Spleen (tissue), 11 donors: ENCODE measurements around the gene ROMO1. TPM values are rescaled to one million over a fixed set of nuclear protein-coding genes. Genes with fewer than 3 reads are reported as not detected.

Experiments used
- DNase-seq: peaks from one replicate; pipeline ENCODE4 v3.0.0-alpha.2; 2020
- H3K27ac ChIP-seq, 8 donors: fragments of 200-600 bp; sonication (generic) in 7 of 8; 1 replicate in 4 of 8; 2 replicates in 4 of 8; pipeline versions ENCODE4 v1.5.0 to v1.8.0; 2016 to 2021; ENCODE audit warnings: inconsistent platforms in 4 of 8, mild to moderate bottlenecking in 4 of 8, moderate library complexity in 1 of 8
- H3K27me3 ChIP-seq, 7 donors: fragments of 200-600 bp; sonication (generic) in 6 of 7; replicated peaks in 1 of 7; 1 replicate in 4 of 7; 2 replicates in 3 of 7; pipeline versions ENCODE4 v1.5.0 to v1.8.0; 2016 to 2021; ENCODE audit warnings: inconsistent platforms in 3 of 7, mild to moderate bottlenecking in 1 of 7
- H3K36me3 ChIP-seq, 6 donors: fragments of 200-600 bp; sonication (generic) in 5 of 6; 1 replicate in 4 of 6; 2 replicates in 2 of 6; pipeline versions ENCODE4 v1.5.0 to v1.8.0; 2016 to 2021; ENCODE audit warnings: inconsistent platforms in 2 of 6
- H3K4me1 ChIP-seq, 6 donors: fragments of 200-600 bp; sonication (generic) in 5 of 6; 1 replicate in 3 of 6; 2 replicates in 3 of 6; pipeline versions ENCODE4 v1.5.0 to v1.8.0; 2016 to 2021; ENCODE audit warnings: inconsistent platforms in 3 of 6
- H3K4me3 ChIP-seq, 8 donors: fragments of 200-600 bp; sonication (generic) in 7 of 8; 1 replicate in 4 of 8; 2 replicates in 4 of 8; pipeline versions ENCODE4 v1.5.0 to v1.8.0; 2016 to 2021; ENCODE audit warnings: inconsistent platforms in 4 of 8, mild to moderate bottlenecking in 4 of 8, moderate library complexity in 2 of 8
- H3K9me3 ChIP-seq, 8 donors: fragments of 200-600 bp; sonication (generic) in 7 of 8; 1 replicate in 4 of 8; 2 replicates in 4 of 8; pipeline versions ENCODE4 v1.5.0 to v1.8.0; 2016 to 2021; ENCODE audit warnings: inconsistent platforms in 4 of 8
- CTCF ChIP-seq, 11 experiments: fragments of 200-600 bp in 7 of 11; fragments of 450-650 bp in 4 of 11; sonication (generic) in 4 of 11; IDR thresholded peaks in 8 of 11; conservative IDR thresholded peaks in 3 of 11; 1 replicate in 7 of 11; 2 replicates in 4 of 11; pipeline versions ENCODE4 v1.4.0 to v1.8.0; 2016 to 2021; ENCODE audit warnings: antibody characterized with exemption in 11 of 11, inconsistent platforms in 4 of 11, mild to moderate bottlenecking in 1 of 11
- POLR2A ChIP-seq, 3 donors: fragments of 450-650 bp; IDR thresholded peaks; one replicate each; pipeline ENCODE4 v1.5.1; 2017; ENCODE audit warnings: antibody characterized with exemption in 3 of 3, mild to moderate bottlenecking in 1 of 3
- POLR2AphosphoS5 ChIP-seq, 3 donors: sonication (generic); formaldehyde crosslinking; IDR thresholded peaks; one replicate each; pipeline ENCODE4 v1.5.1; 2017; ENCODE audit warnings: antibody characterized with exemption in 3 of 3
- WGBS, 5 donors: extraction: QIAGEN DNeasy Blood & Tissue Kit in 3 of 5; methylation state at CpG; one replicate each; pipeline versions ENCODE4 v1.1.5 to v1.1.7; 2013 to 2018; 5-methylcytosine and 5-hydroxymethylcytosine counted together
- intact Hi-C: fragments of 100-400 bp; cut with DNase I; formaldehyde crosslinking; loops from one replicate; pipeline ENCODE4 v1.15.0; 2023; ENCODE audit warnings: low total_unique reads
- polyA plus RNA-seq, 3 donors: library from polyadenylated mRNA; stranded (reverse); fragments of 200-250 nt; gene quantifications; one replicate each; pipeline ENCODE4 v1.2.1, GENCODE V29; 2013
- total RNA-seq, 7 donors: library from RNA; depleted of rRNA in 3 of 7; stranded (reverse); fragments of >200 nt in 3 of 7; fragmentation: NEBNext Ultra II Directional in 4 of 7; extraction: Animal tissue kit (Norgen Biotek cat#: 25700) in 4 of 7; gene quantifications; one replicate each; pipeline versions ENCODE4 v1.1.0 to v1.2.1, GENCODE V29; 2016 to 2021
- donor health status: healthy with polysubstance abuse.
- donor health status: DM: no; HTN: no; CAD: no; lungs with moderate emphysema.
- donor health status: DM: no; HTN: no; CAD: no.
- donor health status: Bipolar disorder and iron deficiency.
- donor health status: healthy.
- donor health status: DM: no; HTN: no; CAD: no.
- donor health status: DM: yes; HTN: yes; CAD: no.

Gene ROMO1
- total and polyA plus RNA-seq, 10 donors: 66.2 to 372 (median 118) TPM

DNA sequence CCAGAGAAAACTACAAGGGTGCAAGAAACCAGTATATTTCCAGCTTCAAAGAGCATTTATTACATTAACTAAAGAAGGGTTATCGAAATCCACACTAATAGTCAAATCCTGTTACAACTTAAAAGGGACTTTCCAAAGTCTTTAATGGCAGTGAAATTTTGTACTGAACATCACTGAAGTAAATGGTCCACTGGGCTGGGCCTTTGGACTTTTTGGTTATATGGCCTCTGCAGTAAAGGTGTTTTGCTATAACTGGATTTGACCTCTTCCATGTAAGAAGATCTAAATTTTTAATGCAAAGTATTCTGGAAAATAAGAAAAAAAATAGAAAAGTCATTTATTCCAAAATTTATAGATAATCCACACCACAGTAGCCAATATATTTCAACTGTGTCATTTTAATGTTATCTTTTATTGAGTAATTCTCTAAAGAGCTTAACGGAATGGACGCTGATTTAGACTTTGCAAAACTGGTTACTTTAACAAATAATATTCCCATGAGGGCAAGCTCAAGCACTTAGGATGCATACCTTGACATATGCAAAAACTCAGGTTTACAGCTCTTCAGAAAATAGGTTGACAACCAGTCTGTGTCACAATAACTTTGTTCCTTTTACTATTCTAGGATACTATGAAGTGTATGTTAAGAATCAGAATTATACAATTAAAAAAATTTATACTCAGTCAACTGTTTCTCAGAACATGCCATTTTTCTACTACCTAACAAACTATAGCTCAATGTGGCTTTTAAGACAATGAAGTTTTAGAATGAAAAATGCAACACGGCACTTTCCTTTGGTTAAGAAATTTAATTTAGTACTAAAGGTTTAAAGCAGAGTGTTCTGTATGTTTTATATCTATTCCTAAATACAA lies 35.8 kb downstream of the ROMO1 start:
- WGBS, 5 donors: 65 to 84% (median 71%) methylated on average over 4 of the region's 4 CpGs
- H3K4me3 ChIP-seq: peak overlapping the region in 1 of 8 donors; percentile 15
- H3K4me1 ChIP-seq: peaks cover 76 to 100% (median 100%) of the 10 kb centered on the region in 6 donors
- no peaks in the 10 kb centered on the region for H3K9me3 ChIP-seq
- H3K27ac ChIP-seq: no peak overlapping the region
- no peak for TF ChIP-seq POLR2A (IDR thresholded peaks at IDR 0.05)
- TF ChIP-seq CTCF (IDR thresholded peaks at IDR 0.05 in 8 of 11, conservative IDR thresholded peaks at IDR 0.05 in 3 of 11): no peak
- no peak for TF ChIP-seq POLR2AphosphoS5 (IDR thresholded peaks at IDR 0.05)
- H3K36me3 ChIP-seq: peaks cover 2 to 100% (median 96%) of the 10 kb centered on the region in 6 donors
- DNase-seq: no peak
- no peaks in the 10 kb centered on the region for H3K27me3 ChIP-seq
- intact Hi-C loops: loop anchor here (10.0 kb wide), 1 partner anchor 150 kb away; no protein-coding TSS in a partner anchor

DNA sequence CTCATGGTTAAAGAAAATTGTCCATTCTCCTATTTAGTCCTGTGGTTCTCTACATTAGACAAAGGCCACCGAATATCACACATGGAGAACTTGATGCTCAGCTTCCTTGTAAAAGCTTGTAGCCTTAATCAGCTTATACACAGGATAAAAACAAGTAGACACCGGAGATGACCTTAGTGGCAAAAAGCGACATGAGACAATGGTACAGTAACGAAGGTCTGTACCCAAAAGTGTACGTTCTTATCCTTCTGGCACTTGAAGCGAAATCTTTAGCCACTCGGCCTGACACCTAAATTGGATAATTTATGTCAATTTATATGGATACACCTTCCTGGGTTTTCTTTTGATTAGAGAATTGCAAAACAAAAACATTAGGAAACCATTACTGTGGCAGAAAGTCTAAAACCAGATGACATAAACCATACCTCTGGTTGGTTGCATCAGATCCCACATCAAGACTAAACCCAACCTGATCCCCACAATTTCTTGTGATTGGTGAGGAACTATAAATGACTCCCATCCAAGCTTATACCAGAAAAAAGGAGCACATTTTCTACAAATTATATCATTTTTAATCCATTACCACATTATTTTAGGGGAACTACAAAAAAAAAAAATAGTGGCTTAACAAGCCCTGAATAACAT lies 36.7 kb downstream of the ROMO1 start:
- DNase-seq: no peak
- WGBS, 5 donors: 48 to 69% (median 59%) methylated on average over 7 of the region's 7 CpGs
- peaks cover 78 to 100% (median 98%) of the 10 kb centered on the region in 6 donors for H3K4me1 ChIP-seq
- H3K9me3 ChIP-seq: no peaks in the 10 kb centered on the region
- peaks cover 2 to 98% (median 95%) of the 10 kb centered on the region in 6 donors for H3K36me3 ChIP-seq
- TF ChIP-seq POLR2A (IDR thresholded peaks at IDR 0.05) (no peak), POLR2AphosphoS5 (IDR thresholded peaks at IDR 0.05) (no peak), CTCF (IDR thresholded peaks at IDR 0.05 in 8 of 11, conservative IDR thresholded peaks at IDR 0.05 in 3 of 11) (no peak)
- no peaks in the 10 kb centered on the region for H3K27me3 ChIP-seq
- H3K4me3 ChIP-seq: peak overlapping the region in 3 of 8 donors; percentile 0 to 11 (median 1)
- H3K27ac ChIP-seq: peak overlapping the region in 1 of 8 donors; percentile 14
- intact Hi-C loops: loop anchor here (10.0 kb wide), 1 partner anchor 149 kb away; no protein-coding TSS in a partner anchor

DNA sequence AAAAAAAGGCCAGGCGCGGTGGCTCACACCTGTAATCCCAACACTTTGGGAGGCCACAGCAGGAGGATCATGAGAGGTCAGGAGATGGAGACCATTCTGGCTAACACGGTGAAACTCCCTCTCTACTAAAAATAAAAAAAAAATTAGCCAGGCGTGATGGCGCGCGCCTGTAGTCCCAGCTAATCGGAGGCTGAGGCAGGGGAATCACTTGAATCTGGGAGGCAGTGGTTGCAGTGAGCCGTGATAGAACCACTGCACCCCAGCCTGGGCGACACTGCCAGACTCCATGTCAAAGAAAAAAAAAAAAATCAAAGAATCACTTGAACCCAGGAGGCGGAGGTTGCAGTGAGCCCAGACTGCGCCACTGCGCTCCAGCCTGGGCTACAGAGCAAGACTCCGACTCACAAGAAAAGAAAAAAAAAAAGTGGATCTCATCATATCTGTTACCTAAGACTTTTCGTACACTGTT lies 38.7 kb downstream of the ROMO1 start:
- TF ChIP-seq POLR2AphosphoS5 (IDR thresholded peaks at IDR 0.05) (no peak), POLR2A (IDR thresholded peaks at IDR 0.05) (no peak), CTCF (IDR thresholded peaks at IDR 0.05 in 8 of 11, conservative IDR thresholded peaks at IDR 0.05 in 3 of 11) (no peak)
- no peaks in the 10 kb centered on the region for H3K27me3 ChIP-seq
- WGBS, 5 donors: 88 to 95% (median 91%) methylated on average over 14 to 15 of the region's 15 CpGs
- intact Hi-C loops: loop anchor here (10.0 kb wide), 1 partner anchor 147 kb away; no protein-coding TSS in a partner anchor
- peaks cover 2 to 79% (median 76%) of the 10 kb centered on the region in 6 donors for H3K36me3 ChIP-seq
- H3K4me1 ChIP-seq: peaks cover 66 to 84% (median 81%) of the 10 kb centered on the region in 6 donors
- H3K9me3 ChIP-seq: no peaks in the 10 kb centered on the region
- no peak overlapping the region for H3K27ac ChIP-seq
- H3K4me3 ChIP-seq: peak overlapping the region in 1 of 8 donors; percentile 86
- DNase-seq: no peak
